Daoy (cell line): ENCODE data around the gene ATG10. TPM values are rescaled to one million over a fixed set of nuclear protein-coding genes. Genes with fewer than 3 reads are reported as not detected.

Experiments used
- DNase-seq: peaks from one replicate; pipeline ENCODE4 v3.0.0-alpha.2; 2015; ENCODE audit warnings: low read depth
- total RNA-seq: library from RNA; depleted of rRNA; stranded (reverse); fragments of >200 nt; shearing (Covaris generic); gene quantifications from 2 replicates; pipeline ENCODE4 v1.2.3, GENCODE V29; 2014; rRNA removed

The ATG10 gene
- total RNA-seq, 1 experiment from 2014 or later: 28.9 TPM

- DNase-seq: no peak
Measured at GRCh38 chr5:82276800-82277612, 305.2 kb downstream of the ATG10 start.

- no peak for DNase-seq
Measured at GRCh38 chr5:82277613-82277986, 305.8 kb downstream of the ATG10 start.

GRCh38 chr5:82277987-82278710 lies 306.3 kb downstream of the ATG10 start, which contains the start of gene RPS23:
Gene RPS23, minus strand, starts transcription at chr5:82278354. Its CDS starts 31 bp downstream, at chr5:82278323.
- peak; percentile 95 for DNase-seq

- DNase-seq: no peak
Measured at GRCh38 chr5:82278711-82279370, 307.0 kb downstream of the ATG10 start.

GRCh38 chr5:82283893-82284292 lies 312.1 kb downstream of the ATG10 start:
- DNase-seq: no peak

- no peak for DNase-seq
Measured at GRCh38 chr5:82285206-82285605, 313.4 kb downstream of the ATG10 start.

GRCh38 chr5:82287625-82288024 lies 315.8 kb downstream of the ATG10 start:
- no peak for DNase-seq

GRCh38 chr5:82290005-82290404 lies 318.2 kb downstream of the ATG10 start:
- DNase-seq: no peak

GRCh38 chr5:82290908-82291307 lies 319.1 kb downstream of the ATG10 start:
- no peak for DNase-seq

GRCh38 chr5:82291420-82291819 lies 319.6 kb downstream of the ATG10 start:
- no peak for DNase-seq

- DNase-seq: no peak
Measured at GRCh38 chr5:82295144-82295543, 323.3 kb downstream of the ATG10 start.

- no peak for DNase-seq
Measured at GRCh38 chr5:82295959-82296531, 324.2 kb downstream of the ATG10 start.

GRCh38 chr5:82296929-82297328 lies 325.1 kb downstream of the ATG10 start:
- DNase-seq: no peak

- no peak for DNase-seq
Measured at GRCh38 chr5:82297711-82298110, 325.9 kb downstream of the ATG10 start.

GRCh38 chr5:82298668-82299067 lies 326.8 kb downstream of the ATG10 start:
- DNase-seq: no peak

- DNase-seq: no peak
Measured at GRCh38 chr5:82301190-82301589, 329.4 kb downstream of the ATG10 start.

Other genes with a start within 250 kb of the ATG10 start
- 15.0 and 21.0 TPM in 2 replicates for gene SSBP2, start 220.9 kb upstream of the ATG10 start, total RNA-seq